ENCODE measurements around the gene MRTFA.
"Not testable (repeated sequence)": the region's sequence is repeated elsewhere in the genome, so short reads cannot be mapped to it uniquely, and the experiment has no call there.

The MRTFA gene

DNA sequence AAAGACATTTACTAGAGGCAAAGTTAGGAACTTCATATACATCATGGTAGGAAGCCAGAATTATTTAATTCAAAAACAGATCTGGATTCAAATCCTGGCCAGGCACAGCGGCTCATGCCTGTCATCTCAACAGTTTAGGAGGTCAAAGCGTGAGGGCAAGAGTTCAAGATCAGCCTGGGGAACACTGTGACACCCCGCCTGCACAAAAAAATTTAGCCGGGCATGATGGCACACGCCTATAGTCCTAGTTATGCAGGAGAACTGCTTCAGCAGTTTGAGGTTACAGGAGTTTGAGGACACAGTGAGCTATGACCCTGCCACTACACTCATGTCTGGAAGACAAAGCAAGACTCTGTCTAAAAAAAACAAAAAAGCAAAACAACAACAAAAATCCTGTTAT lies 8.9 kb downstream of the MRTFA start:
- DNase-seq (ENCODE audit: low spot score) = no peak

DNA sequence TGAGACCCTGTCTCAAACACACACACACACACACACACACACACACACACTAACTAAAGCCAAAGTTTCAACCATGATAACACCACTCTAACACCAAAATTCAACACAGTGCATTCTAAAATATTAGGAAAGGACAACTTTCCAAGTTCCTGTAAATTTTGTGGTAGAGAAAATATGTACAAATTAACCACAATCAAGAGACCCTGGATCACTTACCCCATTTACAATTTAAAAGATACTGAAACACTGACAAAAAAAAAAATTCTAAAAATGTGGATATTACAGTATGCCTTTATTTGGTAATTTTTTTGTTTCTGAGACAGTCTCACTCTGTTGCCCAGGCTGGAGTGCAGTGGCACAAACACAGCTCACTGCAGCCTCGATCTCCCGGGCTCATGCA lies 9.7 kb downstream of the MRTFA start:
- no peak for DNase-seq (ENCODE audit: low spot score)

DNA sequence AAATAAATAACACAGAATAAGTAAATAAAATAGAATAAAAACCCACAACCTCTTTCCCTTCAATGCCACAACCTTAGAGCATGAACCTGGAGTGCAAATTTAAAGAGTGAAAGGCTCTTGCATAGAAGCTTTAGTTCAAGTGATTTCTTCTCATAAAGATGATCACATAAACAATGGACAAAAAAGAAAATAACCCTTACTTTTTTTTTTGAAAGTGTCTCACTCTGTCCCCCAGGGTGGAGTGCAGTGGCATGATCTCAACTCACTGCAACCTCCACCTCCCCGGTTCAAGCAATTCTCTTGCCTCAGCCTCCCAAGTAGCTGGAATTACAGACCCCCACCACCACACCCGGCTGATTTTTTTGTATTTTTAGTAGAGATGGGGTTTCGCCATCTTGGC lies 10.7 kb downstream of the MRTFA start:
- DNase-seq (ENCODE audit: low spot score) = not testable (repeated sequence)

DNA sequence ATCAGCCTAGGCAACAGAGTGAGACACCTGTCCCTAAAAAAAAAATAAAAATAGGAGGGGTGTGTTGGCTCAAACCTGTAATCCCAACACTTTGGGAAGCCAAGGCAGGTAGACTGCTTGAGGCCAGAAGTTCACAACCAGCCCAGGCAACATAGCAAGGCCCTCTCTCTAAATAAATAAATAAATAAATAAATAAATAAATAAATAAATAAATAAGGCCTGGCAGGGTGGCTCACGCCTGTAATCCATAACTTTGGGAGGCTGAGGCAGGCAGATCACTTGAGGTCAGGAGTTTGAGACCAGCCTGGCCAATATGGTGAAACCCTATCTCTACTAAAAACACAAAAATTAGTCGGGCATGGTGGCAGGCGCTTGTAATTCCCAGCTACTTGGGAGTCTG lies 11.2 kb downstream of the MRTFA start:
- not testable (repeated sequence) for DNase-seq (ENCODE audit: low spot score)

DNA sequence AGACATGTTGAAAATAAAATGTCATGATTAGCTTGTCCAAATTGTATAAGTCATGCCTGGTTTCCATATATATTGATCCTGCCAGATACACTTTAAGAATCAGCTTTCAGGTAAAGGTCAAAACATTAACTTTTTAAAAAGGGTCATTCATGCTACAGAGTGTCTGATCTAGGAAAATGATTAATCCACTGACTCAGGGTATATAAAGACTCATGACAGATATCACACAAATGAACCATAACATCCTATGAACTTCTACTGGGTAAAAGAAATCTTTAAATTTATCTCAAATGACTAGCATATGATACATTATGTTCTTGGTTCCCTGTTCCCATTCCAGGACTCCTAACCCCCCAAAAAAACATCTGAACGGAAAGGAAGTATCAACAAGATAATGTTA lies 11.7 kb downstream of the MRTFA start:
- DNase-seq (ENCODE audit: low spot score) = no peak

DNA sequence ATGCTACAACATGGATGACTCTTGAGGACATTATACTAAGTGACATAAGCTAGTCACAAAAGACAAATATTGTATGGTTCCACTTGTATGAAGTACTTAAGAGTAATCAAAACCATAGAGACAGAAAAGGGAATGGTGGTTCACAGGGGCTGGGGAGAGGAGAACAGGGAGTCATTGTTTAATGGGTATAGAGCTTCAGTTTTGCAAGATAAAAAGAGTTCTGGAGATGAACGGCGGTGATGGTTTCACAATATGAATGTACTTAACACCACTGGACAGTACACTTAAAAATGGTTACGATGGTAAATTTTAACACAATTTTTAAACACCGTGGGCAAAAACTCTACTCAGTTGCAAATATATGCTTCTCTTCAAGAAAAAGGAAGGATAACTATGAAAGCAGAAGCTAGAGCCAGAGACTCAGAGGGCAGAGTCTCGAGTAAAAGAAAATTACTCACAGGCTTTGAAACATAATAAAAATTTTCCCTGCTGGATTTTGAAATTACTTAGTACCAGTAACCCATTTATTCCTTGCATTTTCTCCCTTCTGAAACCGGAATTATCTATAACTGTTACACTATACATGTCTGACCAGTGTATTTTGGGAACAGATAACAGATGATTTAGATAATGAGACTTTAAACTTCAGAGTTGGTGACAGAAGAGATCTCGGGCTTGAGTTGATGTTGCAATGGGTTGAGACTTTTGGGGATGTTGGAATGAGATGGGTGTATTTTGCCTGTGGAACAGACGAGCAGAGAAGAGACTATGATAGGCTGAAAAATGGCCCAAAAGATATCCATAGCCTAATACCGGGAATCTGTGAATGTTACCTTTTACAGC lies 15.0 kb downstream of the MRTFA start:
- DNase-seq (ENCODE audit: low spot score) = no peak

- no peak for DNase-seq (ENCODE audit: low spot score)
Observed at GRCh38 chr22:40620464-40621046, 16.0 kb downstream of the MRTFA start.

- no peak for DNase-seq (ENCODE audit: low spot score)
Observed at GRCh38 chr22:40618400-40618799, 18.1 kb downstream of the MRTFA start.

DNA sequence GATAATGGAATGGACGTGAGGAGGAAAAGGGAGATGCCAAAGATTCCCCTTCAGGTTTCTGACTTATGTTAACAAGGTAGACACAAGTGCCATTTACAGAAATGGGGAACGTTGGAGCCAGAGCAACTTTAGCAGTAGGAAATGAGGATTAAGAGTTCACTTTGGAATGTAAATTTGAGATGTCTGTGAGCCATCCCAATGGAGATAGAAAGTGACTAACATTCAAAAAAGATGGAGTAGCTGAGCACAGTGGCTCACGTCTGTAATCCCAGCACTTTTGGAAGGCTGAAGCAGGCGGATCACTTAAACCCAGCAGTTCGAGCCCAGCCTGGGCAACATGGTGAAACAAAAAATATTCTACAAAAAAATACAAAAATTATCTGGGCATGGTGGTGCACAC lies 19.9 kb downstream of the MRTFA start:
- DNase-seq (ENCODE audit: low spot score) = no peak

- DNase-seq (ENCODE audit: low spot score) = no peak
Observed at GRCh38 chr22:40613067-40613466, 23.5 kb downstream of the MRTFA start.

DNA sequence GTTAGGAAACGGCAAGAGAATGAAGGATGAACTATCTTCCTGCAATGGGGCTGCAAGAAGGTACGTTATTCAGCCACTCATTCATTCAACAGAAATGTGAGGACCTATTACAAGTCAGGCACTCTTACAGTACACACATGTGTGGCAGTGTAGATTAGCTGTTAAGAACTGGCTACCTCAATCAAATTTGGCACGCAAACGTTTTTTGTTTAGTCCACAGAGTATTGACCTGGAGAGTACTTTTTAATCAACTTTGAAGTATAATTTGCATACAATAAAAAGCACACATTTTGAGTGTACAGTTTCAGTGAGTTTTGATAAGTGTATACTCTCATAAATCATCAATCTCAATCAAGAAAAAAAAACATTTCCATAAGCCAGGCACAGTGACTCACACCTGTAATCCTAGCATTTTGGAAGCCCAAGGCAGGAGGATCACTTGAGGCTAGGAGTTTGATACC lies 24.2 kb downstream of the MRTFA start:
- DNase-seq (ENCODE audit: low spot score) = no peak

DNA sequence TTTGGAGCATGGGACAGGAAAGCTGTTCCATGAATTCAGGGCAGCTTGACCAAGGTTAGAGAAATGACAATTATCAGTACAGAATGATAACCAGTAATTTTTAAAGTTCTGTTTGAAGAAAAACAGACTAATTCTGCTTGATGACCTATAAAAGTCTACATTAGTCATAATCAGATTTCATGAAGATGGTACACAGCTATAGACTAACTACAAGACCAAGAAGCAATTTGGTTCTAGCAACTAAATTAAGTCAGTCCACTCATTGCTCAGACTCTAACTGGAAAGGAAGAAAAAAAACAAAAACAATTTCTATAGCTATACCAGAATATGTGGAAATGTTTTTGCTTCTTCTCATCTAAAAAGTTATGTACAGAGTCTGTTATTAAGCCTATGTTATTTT lies 24.9 kb downstream of the MRTFA start:
- no peak for DNase-seq (ENCODE audit: low spot score)

DNA sequence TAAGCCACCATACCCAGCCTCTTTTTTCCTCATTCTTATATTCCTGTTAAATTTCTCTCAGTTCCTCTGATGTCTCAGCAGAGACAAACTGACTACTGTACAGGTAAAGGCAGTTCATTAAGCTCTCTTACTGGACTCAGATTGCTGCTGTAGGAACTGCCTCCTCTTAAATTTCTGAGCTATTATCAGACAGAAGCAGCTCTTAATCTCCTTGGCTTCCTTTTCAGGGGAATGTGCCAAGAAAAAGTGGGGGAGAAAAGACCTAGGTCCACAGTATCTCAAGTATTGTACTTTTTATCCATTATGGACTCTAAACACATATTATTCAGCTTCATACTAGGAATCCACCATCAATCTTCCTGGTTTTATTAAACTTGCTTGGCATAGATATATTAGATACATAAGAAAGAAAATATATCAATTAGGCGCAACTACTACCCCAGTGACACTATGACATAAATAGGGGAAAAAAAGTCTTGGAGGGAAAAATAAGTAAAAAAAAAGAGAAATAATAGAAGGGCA lies 26.1 kb downstream of the MRTFA start:
- no peak for DNase-seq (ENCODE audit: low spot score)

DNA sequence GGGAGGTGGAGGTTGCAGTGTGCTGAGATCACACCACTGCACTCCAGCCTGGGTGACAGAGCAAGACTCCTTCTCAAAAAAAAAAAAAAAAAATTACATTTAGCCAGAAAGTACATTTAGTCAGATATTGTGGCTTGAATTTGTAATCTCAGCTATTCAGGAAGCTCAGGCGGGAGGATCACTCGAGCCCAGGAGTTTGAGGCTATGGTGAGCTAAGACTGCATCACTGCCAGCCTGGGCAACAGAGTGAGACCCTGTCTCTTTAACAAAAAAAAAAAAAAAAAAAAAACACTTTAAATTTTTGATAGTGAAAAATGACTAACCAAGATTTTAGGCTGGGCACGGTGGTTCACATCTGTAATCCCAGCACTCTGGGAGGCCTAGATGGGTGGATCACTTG lies 27.3 kb downstream of the MRTFA start:
- DNase-seq (ENCODE audit: low spot score) = no peak

GRCh38 chr22:40607506-40607905 lies 29.0 kb downstream of the MRTFA start:
- no peak for DNase-seq (ENCODE audit: low spot score)

- no peak for DNase-seq (ENCODE audit: low spot score)
Observed at GRCh38 chr22:40606306-40606705, 30.2 kb downstream of the MRTFA start.

DNA sequence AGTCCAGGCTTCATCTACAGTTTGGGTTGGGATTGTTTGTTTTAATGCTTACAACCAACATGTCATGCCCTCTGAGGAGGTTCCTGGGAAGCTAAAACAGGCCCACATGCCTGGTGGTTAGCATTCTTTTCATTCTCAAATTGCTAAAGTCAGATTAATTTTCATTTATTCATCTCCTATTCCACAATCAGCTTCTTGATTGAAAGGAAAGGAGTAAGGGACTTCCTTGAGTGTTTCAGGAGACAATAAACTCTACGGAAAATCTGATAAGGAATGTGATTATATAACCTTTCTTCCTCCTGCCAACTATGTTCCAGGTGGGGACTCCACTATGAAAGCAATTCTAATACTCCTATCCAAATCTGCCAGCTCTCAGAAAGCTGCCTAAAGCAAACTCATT lies 30.8 kb downstream of the MRTFA start:
- DNase-seq (ENCODE audit: low spot score) = no peak

- DNase-seq (ENCODE audit: low spot score) = no peak
Observed at GRCh38 chr22:40603088-40603605, 33.4 kb downstream of the MRTFA start.

DNA sequence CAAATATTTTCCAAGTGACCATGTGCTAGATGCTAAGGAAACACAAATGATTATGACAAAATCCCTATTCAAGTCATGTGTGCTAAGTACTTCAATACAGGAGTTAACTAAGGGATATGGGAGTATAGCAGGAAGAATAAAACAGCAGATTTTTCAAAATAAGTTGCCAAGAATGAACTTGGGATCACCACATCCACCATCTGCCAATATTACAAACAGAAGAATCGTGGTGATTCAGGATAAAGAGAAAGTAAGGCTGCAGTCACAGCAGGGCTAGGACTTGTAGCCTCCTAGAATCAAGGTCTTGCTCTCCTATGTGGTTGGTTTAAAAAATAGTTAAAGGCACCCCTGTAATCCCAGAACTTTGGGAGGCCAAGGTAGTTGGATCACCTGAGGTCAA lies 34.3 kb downstream of the MRTFA start:
- no peak for DNase-seq (ENCODE audit: low spot score)

- no peak for DNase-seq (ENCODE audit: low spot score)
Observed at GRCh38 chr22:40599731-40600130, 36.8 kb downstream of the MRTFA start.

DNA sequence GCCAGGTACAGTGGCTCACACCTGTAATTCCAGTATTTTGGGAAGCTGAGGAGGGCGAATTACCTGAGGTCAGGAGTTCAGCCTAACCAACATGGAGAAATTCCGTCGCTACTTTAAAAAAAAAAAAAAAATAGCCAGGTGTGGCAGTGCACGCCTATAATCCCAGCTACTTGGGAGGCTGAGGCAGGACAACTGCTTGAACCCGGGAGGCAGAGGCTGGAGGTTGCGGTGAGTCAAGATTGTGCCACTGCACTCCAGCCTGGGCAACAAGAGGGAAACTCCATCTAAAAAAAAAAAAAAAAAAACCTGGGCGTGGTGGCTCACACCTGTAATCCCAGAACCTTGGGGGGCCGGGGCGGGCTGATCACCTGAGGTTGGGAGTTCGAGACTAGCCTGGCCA lies 37.8 kb downstream of the MRTFA start:
- not testable (repeated sequence) for DNase-seq (ENCODE audit: low spot score)

DNA sequence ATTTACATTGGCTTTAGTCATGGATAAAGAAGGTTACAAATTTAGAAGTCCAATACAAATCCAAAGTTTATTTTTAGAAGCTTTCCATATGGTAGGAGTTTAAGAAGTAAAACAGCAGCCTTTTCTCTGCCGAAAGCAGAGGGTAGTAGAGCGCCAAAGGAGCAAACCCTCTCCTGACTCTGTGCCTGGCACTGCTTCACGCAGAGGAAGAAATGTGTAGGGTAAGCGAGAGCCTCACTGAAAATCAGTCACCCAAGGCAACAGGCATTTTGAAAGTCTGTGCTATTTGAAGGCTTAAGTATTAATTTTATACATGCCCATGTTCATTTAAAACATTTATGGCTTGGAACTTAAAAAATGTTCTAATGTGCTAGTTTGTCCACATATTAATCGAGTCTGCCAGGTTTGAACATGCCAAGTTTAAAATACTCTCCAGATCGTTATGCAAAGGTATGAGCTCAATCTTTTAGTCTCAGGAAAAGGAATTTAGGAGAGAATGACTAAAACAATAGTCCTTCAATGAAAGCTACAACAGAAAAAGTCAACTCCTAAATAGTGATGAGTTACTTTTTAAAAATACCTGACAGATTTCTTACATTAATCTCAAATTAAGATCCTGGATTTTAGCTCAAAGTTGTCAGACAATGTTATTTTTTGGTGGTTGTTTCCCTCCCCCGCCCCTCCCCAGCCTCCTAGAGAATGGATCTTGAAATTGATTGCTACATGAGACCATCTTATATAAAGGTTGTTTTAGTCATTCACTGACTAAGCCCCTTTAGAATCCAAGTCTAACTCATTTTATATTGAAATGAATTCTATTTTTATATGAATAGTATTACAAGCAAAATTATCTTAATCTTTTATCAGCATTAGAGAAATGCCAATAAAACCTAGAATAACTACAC lies 38.7 kb downstream of the MRTFA start:
- DNase-seq (ENCODE audit: low spot score) = no peak
